GM12892 (cell line): ENCODE results near the gene DENND10.
"Not testable (repeated sequence)": the region's sequence is repeated elsewhere in the genome, so short reads cannot be mapped to it uniquely, and the experiment has no call there.

Source experiments
- DNase-seq: peaks from one replicate; pipeline ENCODE4 v3.0.0; 2011; ENCODE audit not compliant: insufficient read length
- FAIRE-seq: peaks from 2 replicates; lab custom pipeline; 2011; peaks lifted over from hg19 to GRCh38; lab: Jason Lieb, UNC
- POLR2A ChIP-seq: IDR thresholded peaks from 2 replicates; pipeline ENCODE4 v1.6.1; 2011; ENCODE audit warnings: low read depth, low read length, control low read depth
- POLR2AphosphoS5 ChIP-seq: IDR thresholded peaks from 2 replicates; pipeline ENCODE4 v1.6.1; 2011; ENCODE audit warnings: low read depth, low read length, control low read depth
- TAF1 ChIP-seq: IDR thresholded peaks from 2 replicates; pipeline ENCODE4 v1.6.1; 2011; ENCODE audit warnings: low read depth, mild to moderate bottlenecking, control low read depth, low read length, borderline replicate concordance

Gene DENND10

GRCh38 chr10:119079599-119080520, 24.1 kb upstream of the DENND10 start:
- FAIRE-seq (peak; percentile 87), DNase-seq (peak; percentile 64)
- TF ChIP-seq POLR2A (no peak), POLR2AphosphoS5 (peak; percentile 2; the same call in 1 of the 2 replicates), TAF1 (peak; percentile 65; the same call in 1 of the 2 replicates)

GRCh38 chr10:119080521-119081259, 23.2 kb upstream of the DENND10 start, which contains the start of gene EIF3A:
Gene EIF3A (minus strand): TSS chr10:119080817. CDS start chr10:119080676, 141 bp downstream.
- TF ChIP-seq TAF1 (peak; percentile 99), POLR2AphosphoS5 (peak; percentile 89), POLR2A (peak; percentile 97)
- DNase-seq (peak; percentile 87), FAIRE-seq (peak; percentile 99)

- FAIRE-seq (no peak), DNase-seq (no peak)
- no peak for TF ChIP-seq POLR2A
- TF ChIP-seq POLR2AphosphoS5 = no peak
- no peak for TF ChIP-seq TAF1
These were observed 19.0 kb upstream of the DENND10 start for GRCh38 chr10:119084896-119085295.

GRCh38 chr10:119087271-119087882, 16.5 kb upstream of the DENND10 start:
- TF ChIP-seq POLR2AphosphoS5 = no peak
- no peak for TF ChIP-seq POLR2A
- TF ChIP-seq TAF1 = no peak
- DNase-seq (no peak), FAIRE-seq (peak; percentile 9)

GRCh38 chr10:119090026-119090795, 13.7 kb upstream of the DENND10 start:
- no peak for DNase-seq
- TF ChIP-seq POLR2AphosphoS5 = no peak
- TF ChIP-seq TAF1 = no peak
- no peak for TF ChIP-seq POLR2A
- FAIRE-seq = peak; percentile 56

- DNase-seq (no peak), FAIRE-seq (no peak)
- TF ChIP-seq TAF1 (no peak), POLR2AphosphoS5 (no peak), POLR2A (no peak)
These were observed 12.9 kb upstream of the DENND10 start for GRCh38 chr10:119090968-119091367.

GRCh38 chr10:119095640-119096039, 8.3 kb upstream of the DENND10 start:
- no peak for DNase-seq
- TF ChIP-seq POLR2A = no peak
- no peak for TF ChIP-seq TAF1
- no peak for FAIRE-seq

- FAIRE-seq, DNase-seq: not testable (repeated sequence)
These were observed 7.1 kb upstream of the DENND10 start for GRCh38 chr10:119096641-119097415.

- DNase-seq (no peak), FAIRE-seq (no peak)
- TF ChIP-seq POLR2AphosphoS5 = no peak
- TF ChIP-seq POLR2A = no peak
- no peak for TF ChIP-seq TAF1
These were observed 5.3 kb upstream of the DENND10 start for GRCh38 chr10:119098576-119098975.

- TF ChIP-seq POLR2A (no peak), TAF1 (no peak), POLR2AphosphoS5 (no peak)
- FAIRE-seq (no peak), DNase-seq (no peak)
These were observed 3.3 kb upstream of the DENND10 start for GRCh38 chr10:119100434-119101238.
